ENCODE data around the gene SNAP23. TPM values are rescaled to one million over a fixed set of nuclear protein-coding genes. Genes with fewer than 3 reads are reported as not detected.
"Not testable (repeated sequence)": the region's sequence is repeated elsewhere in the genome, so short reads cannot be mapped to it uniquely, and the experiment has no call there.

SNAP23 gene
- total RNA-seq, 4 donors from 2014 or later: 30.9 to 59.3 (median 40.1) TPM

DNA sequence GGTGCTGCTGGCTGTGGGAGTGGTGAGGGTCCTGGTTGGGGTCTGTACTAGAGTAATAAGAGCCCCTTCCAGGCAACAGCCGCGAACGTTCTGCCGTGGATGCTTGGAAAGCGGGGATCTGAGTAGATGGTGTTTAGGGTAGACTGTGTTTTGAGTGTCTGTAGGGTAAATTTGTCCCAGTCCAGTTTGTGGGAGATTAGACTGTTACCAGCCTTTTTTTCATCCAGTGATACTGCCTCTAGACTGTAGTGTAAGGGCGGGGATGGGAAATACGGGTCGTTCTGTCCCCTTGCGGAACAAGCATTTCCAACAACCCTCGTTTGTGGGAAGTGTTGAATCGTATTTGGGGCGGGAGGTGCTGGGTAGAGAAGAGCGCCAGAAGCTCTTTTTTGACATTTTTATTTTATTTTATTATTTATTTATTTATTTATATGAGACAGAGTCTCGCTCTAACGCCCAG lies 53.6 kb downstream of the SNAP23 start:
- H3K27me3 ChIP-seq: no peaks in the 10 kb centered on the region
- H3K4me3 ChIP-seq: peak overlapping the region; percentile 69 to 97 (median 82)
- peaks cover 0 to 26% (median 6%) of the 10 kb centered on the region in 3 donors for H3K36me3 ChIP-seq
- TF ChIP-seq, protein P1, sequence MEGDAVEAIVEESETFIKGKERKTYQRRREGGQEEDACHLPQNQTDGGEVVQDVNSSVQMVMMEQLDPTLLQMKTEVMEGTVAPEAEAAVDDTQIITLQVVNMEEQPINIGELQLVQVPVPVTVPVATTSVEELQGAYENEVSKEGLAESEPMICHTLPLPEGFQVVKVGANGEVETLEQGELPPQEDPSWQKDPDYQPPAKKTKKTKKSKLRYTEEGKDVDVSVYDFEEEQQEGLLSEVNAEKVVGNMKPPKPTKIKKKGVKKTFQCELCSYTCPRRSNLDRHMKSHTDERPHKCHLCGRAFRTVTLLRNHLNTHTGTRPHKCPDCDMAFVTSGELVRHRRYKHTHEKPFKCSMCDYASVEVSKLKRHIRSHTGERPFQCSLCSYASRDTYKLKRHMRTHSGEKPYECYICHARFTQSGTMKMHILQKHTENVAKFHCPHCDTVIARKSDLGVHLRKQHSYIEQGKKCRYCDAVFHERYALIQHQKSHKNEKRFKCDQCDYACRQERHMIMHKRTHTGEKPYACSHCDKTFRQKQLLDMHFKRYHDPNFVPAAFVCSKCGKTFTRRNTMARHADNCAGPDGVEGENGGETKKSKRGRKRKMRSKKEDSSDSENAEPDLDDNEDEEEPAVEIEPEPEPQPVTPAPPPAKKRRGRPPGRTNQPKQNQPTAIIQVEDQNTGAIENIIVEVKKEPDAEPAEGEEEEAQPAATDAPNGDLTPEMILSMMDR (IDR thresholded peaks at IDR 0.05): no peak
- TF ChIP-seq POLR2A (IDR thresholded peaks at IDR 0.05): no peak
- WGBS, 2 donors: 0% methylated on average over 13 of the region's 15 CpGs
- peaks cover 7 to 46% (median 20%) of the 10 kb centered on the region in 3 donors for H3K4me1 ChIP-seq
- H3K9me3 ChIP-seq: no peaks in the 10 kb centered on the region
- peak overlapping the region; percentile 91 to 98 (median 94) for H3K27ac ChIP-seq
- no peak for DNase-seq
- intact Hi-C loops (cut with DNase I): no loop called here

DNA sequence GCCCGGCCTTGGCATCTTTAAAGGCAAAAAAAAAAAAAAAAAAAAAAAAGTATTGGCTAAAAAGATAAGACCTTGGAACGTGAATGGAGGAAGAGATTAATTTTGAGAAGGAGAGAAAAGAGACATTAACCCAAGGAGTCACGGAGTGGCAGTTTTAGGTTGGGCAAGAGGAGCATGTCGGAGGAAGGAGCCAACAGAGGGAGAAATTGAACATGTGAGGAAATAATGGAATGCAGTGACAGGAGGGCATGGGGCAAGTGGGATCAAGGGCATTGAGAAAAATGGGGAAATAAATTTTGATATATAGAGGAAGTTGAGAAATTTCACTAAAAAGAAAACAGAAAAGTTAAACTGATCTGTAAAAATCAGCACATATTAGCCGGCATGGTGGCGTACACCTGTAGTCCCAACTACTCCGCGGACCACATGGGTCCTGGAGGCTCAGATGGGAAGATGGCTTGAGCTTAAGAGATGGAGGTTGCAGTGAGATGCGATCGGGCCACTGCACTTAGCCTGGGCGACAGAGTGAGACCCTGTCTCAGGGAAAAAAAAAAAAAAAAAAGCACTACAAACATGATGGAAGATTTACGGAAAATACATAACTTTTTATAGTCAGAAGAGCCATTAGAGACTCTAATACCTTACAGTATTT lies 54.4 kb downstream of the SNAP23 start:
- no peak for DNase-seq
- peak overlapping the region in 3 of 4 donors; percentile 91 to 98 (median 95) for H3K27ac ChIP-seq
- no peaks in the 10 kb centered on the region for H3K27me3 ChIP-seq
- H3K9me3 ChIP-seq: no peaks in the 10 kb centered on the region
- intact Hi-C loops (cut with DNase I): no loop called here
- H3K4me3 ChIP-seq: peak overlapping the region; percentile 69 to 97 (median 82)
- WGBS, 2 donors: 68 to 70% methylated on average over 11 of the region's 12 CpGs
- TF ChIP-seq, protein P1 (IDR thresholded peaks at IDR 0.05): no peak
- no peak for TF ChIP-seq POLR2A (IDR thresholded peaks at IDR 0.05)
- peaks cover 0 to 18% (median 0%) of the 10 kb centered on the region in 3 donors for H3K36me3 ChIP-seq
- peaks cover 7 to 46% (median 20%) of the 10 kb centered on the region in 3 donors for H3K4me1 ChIP-seq

DNA sequence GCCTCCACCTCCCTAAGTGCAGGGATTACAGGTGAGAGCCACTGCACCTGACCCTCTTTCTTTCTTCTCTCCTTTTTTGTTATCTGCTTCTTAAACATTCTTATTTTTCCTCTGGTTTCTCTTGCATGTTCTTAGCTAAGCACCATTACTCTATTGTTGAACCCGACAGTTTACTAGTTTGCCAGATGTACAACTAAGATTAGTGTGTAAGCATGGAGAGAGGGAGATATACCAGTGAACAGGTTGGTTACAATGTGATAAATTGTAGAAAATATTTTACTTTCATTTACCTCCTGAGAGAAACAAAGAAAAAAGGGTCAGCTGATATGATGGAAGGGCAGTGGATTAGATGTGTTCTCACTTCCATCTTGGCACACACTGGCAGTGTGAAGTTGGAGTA lies 58.1 kb downstream of the SNAP23 start:
- no peaks in the 10 kb centered on the region for H3K27me3 ChIP-seq
- intact Hi-C loops (cut with DNase I): no loop called here
- no peak overlapping the region for H3K4me3 ChIP-seq
- TF ChIP-seq POLR2A (IDR thresholded peaks at IDR 0.05): no peak
- TF ChIP-seq, protein P1 (IDR thresholded peaks at IDR 0.05): no peak
- no peaks in the 10 kb centered on the region for H3K9me3 ChIP-seq
- H3K4me1 ChIP-seq: peaks cover 0 to 20% (median 4%) of the 10 kb centered on the region in 3 donors
- 81 to 83% methylated on average over 1 of the region's 1 CpG for WGBS, 2 donors
- no peak overlapping the region for H3K27ac ChIP-seq
- peaks cover 0 to 11% (median 0%) of the 10 kb centered on the region in 3 donors for H3K36me3 ChIP-seq
- no peak for DNase-seq

DNA sequence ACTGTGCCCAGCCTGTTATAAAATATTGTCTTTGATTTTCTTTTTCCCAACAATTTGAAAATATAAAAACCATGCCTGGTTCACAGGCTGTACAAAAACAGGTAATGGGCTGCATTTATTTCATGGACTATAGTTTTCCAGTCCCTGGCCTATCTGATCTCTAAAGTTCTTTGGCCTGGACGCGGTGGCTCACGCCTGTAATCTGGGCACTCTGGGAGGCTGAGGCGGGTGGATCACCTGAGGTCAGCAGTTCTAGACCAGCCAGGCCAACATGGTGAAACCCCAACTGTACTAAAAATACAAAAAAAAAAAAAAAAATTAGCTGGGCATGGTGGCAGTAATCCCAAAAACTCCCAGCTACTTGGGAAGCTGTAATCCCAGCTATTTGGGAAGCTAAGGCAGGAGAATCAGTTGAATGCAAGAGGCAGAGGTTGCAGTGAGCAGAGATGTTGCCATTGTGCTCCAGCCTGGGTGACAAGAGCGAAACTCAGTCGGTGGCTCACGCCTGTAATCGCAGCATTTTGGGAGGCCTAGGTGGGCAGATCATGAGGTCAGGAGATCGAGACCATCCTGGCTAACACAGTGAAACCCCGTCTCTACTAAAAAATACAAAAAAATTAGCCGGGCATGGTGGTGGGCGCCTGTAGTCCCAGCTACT lies 61.2 kb downstream of the SNAP23 start:
- H3K4me1 ChIP-seq; intact Hi-C loops (cut with DNase I); H3K4me3 ChIP-seq; H3K27ac ChIP-seq; H3K27me3 ChIP-seq; DNase-seq; H3K9me3 ChIP-seq: not testable (repeated sequence)
- H3K36me3 ChIP-seq: peaks cover 0 to 42% (median 4%) of the 10 kb centered on the region in 3 donors
- 95 to 97% methylated on average over 12 of the region's 12 CpGs for WGBS, 2 donors

DNA sequence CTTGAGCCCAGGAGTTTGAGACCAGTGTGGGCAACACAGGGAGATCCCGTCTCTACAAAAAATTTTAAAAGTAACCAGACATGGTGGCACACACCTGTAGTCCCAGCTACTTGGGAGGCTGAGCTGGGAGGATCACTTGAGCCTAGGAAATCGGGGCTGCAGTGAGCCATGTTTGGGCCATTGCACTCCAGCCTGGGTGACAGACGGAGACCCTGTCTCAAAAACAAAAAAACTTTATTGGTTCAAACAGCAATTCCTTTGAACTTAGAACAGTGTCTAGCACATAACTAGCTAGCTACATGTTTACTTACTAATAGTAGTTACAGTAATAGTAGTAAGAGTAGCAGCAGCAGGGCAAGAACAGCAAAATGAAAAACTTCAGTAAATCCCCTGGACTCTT lies 63.3 kb downstream of the SNAP23 start:
- WGBS, 2 donors: 88 to 91% methylated on average over 2 to 3 of the region's 3 CpGs
- DNase-seq: no peak
- no peak overlapping the region for H3K4me3 ChIP-seq
- no peaks in the 10 kb centered on the region for H3K4me1 ChIP-seq
- H3K27me3 ChIP-seq: no peaks in the 10 kb centered on the region
- H3K36me3 ChIP-seq: peaks cover 4 to 62% (median 13%) of the 10 kb centered on the region in 3 donors
- no peak overlapping the region for H3K27ac ChIP-seq
- no peaks in the 10 kb centered on the region for H3K9me3 ChIP-seq
- no peak for TF ChIP-seq POLR2A (IDR thresholded peaks at IDR 0.05)
- TF ChIP-seq, protein P1 (IDR thresholded peaks at IDR 0.05): no peak
- intact Hi-C loops (cut with DNase I): no loop called here
